Stimulated activated CD4-positive, alpha-beta T cell treated with anti-CD3 and anti-CD28 coated beads, Interleukin-2, amount 100 ng/mL, for 48 hours (primary cell): ENCODE results near the gene MS4A6E.
"Not testable (repeated sequence)": the region's sequence is repeated elsewhere in the genome, so short reads cannot be mapped to it uniquely, and the experiment has no call there.

Source experiments
- DNase-seq, 2 donors: peaks; one replicate each; pipeline ENCODE4 v3.0.0-alpha.2; 2020

MS4A6E gene

GRCh38 chr11:60338053-60338452 lies 11.0 kb downstream of the MS4A6E start:
- no peak for DNase-seq

DNA sequence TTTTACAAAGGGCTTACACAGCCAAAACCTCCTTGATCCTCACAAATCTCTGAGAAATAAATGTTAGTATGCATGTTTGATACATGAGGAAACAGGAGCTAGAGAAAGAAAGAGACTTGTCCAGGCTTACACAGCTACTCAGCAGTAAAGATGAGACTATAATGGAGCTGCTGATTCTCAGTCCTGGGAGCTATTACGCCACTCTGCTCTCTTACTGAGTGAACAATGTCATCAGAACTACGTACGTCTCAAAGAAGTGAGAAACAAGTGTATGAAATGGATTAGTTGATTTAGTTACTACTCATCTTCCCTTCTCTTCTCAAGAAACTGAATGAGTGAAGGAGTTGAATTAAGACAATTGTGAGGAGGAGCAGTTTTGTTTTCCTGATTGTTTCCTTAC lies 12.3 kb downstream of the MS4A6E start:
- DNase-seq: no peak

DNA sequence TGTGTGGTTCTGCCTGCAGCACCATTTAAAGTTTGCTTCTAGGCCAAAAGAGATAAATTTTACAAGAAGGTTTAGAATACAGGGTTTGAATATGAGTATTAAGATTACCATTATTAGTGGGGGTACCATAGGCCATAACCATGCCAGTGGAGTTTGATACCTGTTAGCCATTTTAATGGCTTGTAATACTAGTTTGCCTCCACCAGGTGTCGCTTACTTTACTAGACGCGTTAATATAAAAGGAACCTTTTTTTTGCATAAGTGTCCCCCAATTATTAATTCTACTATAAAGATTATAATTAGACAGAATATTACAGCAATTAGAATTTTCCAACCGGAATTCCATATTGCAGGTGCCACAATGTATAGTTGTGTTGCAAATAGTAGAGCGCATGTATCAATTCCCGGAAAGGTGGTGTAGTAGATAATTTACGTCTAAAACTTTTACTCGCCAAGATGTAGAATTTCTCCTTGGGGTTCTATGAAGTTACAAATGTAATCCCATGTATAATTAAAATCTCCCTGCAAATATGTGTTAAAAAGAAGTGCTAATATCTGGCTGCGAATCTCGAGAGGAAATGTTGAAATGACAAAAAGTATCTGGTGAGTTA lies 16.1 kb downstream of the MS4A6E start:
- DNase-seq: no peak

DNA sequence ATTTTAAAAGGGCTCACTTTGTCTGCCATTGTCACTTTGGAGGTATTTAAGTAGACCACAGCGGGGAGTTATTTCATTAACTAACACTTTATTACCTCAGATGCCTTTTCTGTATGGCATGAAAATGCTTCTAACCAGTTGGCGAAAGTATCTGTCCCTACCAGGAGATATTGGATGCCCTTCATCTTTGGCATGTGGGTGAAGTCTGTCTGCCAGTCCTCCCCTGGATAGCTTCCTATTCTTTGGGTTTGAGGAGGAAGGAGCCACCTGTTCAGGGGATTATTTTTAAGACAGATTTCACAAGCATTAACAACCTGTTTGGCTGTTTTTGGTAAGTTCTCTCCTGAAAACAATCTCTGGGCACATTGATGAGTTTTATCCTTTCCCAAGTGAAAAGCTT lies 17.1 kb downstream of the MS4A6E start:
- DNase-seq: no peak

DNA sequence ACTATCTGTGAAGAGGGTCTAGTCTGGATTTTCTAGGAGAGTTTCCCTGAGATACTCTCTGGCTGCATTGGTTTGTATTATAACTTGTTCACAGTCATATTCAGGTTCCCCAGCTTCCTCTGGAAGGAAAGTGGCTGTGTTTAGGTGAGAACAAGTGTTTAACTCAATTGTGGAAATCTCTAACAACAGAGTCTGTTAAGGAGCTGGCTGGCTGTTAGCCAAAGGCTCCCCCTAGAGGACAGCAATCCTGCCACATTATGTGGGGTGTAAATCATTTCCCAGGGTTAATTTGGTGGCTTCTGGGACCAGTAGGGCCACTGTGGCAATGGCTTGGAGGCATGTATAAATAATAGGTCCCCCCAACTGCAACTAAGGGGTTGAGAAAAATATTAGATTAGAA lies 18.4 kb downstream of the MS4A6E start:
- DNase-seq: peak in 1 of 2 donors; percentile 13

- DNase-seq: no peak
These were observed 20.2 kb downstream of the MS4A6E start for GRCh38 chr11:60347084-60347797.

DNA sequence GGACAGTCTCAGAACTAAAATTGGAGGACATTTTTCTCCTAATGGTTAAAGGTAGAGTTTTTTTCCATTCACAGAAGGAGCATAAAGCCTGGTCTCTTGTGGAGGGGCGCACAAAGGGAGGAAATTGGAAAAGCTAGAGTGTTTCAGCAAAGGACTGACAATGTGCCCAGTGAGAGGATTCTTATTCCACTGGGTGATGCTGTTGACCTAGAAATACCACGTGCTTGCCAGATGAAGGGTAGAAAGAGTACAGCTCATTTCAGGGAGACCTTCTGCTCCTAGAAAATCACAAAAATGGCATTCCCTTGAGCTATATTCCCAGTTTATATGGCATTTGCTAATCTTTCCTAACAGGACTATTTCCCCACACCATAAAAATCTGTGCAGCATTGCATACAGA lies 21.1 kb downstream of the MS4A6E start:
- no peak for DNase-seq

GRCh38 chr11:60349990-60350389 lies 22.9 kb downstream of the MS4A6E start:
- DNase-seq: no peak

DNA sequence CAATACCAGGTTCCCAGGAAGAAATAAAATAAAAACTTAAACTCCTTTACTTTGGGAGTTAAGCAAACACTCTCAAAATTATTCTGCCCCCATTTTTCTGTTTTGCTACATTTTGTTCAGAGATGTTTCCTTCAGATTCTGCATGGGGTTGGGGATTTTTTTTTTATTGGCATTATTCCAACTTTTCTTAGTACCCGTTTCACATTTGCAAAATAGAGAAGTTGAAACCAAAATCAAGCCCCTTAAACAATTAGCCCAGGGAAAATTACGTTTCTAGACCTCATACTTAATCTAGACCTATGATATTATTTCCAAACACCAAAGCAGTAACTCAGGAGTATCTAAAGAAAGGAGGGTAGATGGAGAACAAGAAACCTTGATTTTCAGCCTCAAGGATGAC lies 30.7 kb downstream of the MS4A6E start:
- no peak for DNase-seq

GRCh38 chr11:60360621-60361020 lies 33.6 kb downstream of the MS4A6E start:
- no peak for DNase-seq

GRCh38 chr11:60362241-60362640 lies 35.2 kb downstream of the MS4A6E start:
- DNase-seq: no peak

GRCh38 chr11:60363542-60364470 lies 36.8 kb downstream of the MS4A6E start:
- DNase-seq: peak; percentile 61 to 64

DNA sequence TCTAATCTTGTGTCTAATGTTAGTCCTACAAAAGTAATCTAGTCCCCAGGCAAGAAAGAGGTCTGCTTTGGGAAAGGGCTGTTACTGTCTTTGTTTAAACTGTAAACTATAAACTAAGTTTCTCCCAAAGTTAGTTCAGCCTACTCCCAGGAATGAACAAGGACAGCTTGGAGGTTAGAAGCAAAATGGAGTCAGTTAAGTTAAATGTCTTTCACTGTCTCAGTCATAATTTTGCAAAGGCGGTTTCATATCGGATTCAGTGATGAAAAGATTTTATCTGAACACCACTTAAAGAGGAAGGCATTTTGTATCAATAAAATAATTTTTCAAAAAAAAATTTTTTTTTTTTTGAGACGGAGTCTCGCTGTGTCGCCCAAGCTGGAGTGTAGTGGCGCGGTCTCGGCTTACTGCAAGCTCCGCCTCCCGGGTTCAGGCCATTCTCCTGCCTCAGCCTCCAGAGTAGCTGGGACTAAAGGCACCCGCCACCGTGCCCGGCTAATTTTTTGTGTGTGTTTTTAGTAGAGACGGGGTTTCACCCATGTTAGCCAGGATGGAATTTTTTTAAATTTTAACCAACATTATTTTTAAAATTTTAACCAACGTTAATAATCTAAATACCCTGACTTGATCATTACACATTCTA lies 39.3 kb downstream of the MS4A6E start:
- not testable (repeated sequence) for DNase-seq

DNA sequence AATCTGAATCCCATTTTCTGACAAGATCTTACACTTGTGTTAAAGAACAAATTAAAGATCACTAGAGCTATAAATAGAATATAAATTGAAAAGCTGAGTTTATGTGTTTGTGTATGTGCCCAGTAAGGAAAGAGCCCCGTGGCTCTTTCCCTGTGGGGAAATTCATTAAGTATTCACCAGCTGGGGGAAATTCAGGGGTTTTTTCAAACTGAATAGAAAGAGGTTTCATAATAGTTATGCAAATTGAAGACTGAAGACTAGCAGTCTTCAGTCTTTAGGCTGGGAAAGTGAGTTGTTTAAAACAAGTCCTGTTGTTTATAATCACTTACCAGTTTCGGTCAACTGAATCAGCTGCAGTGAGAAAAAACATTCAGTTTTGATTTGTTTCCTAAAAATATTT lies 40.0 kb downstream of the MS4A6E start:
- no peak for DNase-seq

- no peak for DNase-seq
These were observed 40.8 kb downstream of the MS4A6E start for GRCh38 chr11:60367896-60368295.

DNA sequence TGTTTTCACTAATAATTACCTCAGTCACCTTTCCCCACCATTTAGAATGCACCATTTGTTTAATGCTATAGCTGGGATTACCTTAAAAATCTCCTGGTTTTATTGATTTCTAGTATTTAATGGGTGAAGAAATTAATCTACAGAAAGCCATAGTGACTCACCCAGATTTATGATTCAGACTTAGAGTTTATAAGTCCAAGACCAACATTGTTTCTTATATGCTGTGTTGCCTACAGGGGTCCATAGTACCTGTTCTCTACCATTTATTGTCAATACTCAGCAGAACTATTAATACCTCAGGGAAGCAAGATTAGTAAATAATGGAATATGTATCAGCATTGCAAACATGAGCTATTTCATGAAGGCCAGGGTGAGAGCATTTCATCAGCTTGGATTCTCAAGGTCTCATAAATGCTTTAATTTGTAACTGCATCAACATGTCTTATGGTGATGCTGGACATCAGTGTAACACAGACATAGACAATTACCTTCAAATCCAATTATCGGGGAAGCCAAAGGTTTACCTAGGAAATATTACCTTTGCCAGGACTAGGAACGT lies 43.3 kb downstream of the MS4A6E start:
- no peak for DNase-seq

DNA sequence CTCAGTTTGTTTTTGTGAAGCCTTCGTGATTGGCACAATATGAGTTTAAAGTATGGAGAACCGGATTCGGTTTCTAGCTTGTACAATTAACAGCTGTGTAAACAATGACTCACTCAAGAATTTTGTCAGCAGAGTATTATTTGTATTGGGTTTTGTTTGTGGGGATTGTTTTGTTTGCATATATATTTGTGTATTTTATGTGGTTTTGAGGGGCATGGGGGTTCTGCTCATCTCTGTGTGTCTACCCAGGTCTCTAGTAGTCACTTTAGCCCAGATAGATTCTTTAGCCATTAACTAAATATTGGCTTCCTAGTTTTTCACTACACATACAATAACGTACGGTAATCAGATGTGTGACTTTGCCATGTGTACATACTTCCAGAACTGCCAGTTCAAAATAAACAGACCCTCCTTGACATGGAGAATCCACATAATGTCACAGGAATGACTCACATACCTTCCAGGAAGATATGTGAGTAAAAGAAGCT lies 43.8 kb downstream of the MS4A6E start:
- DNase-seq: no peak

DNA sequence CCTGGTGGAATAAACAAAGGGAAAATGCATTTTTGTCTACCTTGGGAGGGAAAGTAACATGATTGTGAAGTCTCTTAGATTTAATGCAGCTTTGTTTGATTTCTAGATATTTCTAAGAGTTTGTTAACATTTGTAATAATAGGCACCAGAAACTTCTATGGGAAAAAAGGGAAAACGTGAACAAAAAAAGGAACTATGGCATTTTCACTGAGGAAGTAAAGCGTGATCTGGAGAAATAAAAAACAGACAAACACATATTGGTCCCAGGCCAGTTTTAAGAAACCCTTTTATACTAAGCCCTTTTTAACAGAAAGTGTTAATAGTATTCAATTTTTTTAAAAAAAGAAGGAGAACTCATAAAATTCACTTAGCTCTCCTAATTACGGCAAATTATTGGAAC lies 44.3 kb downstream of the MS4A6E start:
- no peak for DNase-seq

- no peak for DNase-seq
These were observed 44.8 kb downstream of the MS4A6E start for GRCh38 chr11:60371854-60372253.

DNA sequence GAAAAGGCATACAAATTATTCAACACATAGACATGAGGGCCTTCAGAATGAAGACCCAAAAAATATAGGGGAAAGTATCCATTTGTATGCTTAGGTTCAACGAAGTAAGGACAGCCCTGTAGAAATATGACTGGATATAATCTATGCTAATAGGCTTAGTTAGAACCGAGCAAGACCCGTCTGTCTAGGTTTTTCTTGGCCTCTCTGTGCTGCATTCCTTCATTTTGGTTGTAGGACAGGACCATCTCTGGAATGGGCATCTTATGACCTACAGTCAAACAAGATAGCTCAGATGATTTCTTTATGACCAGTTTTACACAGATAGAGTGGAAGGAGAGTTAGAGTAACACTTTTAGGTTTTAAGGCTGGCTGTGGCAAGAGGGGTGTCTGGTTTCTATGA lies 45.7 kb downstream of the MS4A6E start:
- DNase-seq: no peak

GRCh38 chr11:60375316-60375715 lies 48.3 kb downstream of the MS4A6E start:
- DNase-seq: no peak

- DNase-seq: no peak
These were observed 49.5 kb downstream of the MS4A6E start for GRCh38 chr11:60376601-60377000.
